Nephron progenitor cell (in vitro differentiated cells): Measurements from ENCODE around the gene AK3.
A peak's percentile ranks its signal among the peaks of the same experiment; 100 is the strongest.

Experiments used
- DNase-seq: peaks from one replicate; pipeline ENCODE4 v3.0.0; 2021
- H3K27ac Mint-ChIP-seq: 2 replicates; pipeline ENCODE4 v1.8.0; 2021; ENCODE audit warnings: mild to moderate bottlenecking, moderate library complexity, mixed read lengths
- H3K27me3 Mint-ChIP-seq: 2 replicates; pipeline ENCODE4 v1.8.0; 2021; ENCODE audit warnings: mild to moderate bottlenecking, low read depth, mixed read lengths; ENCODE audit not compliant: poor library complexity
- H3K36me3 Mint-ChIP-seq: 2 replicates; pipeline ENCODE4 v1.8.0; 2021; ENCODE audit warnings: low read depth, mixed read lengths
- H3K4me1 Mint-ChIP-seq: 2 replicates; pipeline ENCODE4 v1.8.0; 2021; ENCODE audit warnings: mixed read lengths
- H3K4me3 Mint-ChIP-seq: 2 replicates; pipeline ENCODE4 v1.8.0; 2021; ENCODE audit warnings: mild to moderate bottlenecking, moderate library complexity, mixed read lengths
- H3K9me3 Mint-ChIP-seq: 2 replicates; pipeline ENCODE4 v1.8.0; 2021; ENCODE audit warnings: mild to moderate bottlenecking, moderate library complexity, mixed read lengths
- TF ChIP-seq, protein P1 (sequence below): fragments of 200-600 bp; sonication (generic); IDR thresholded peaks from 2 replicates; pipeline ENCODE4 v1.5.0; 2021; ENCODE audit warnings: antibody characterized with exemption

The AK3 gene

DNA sequence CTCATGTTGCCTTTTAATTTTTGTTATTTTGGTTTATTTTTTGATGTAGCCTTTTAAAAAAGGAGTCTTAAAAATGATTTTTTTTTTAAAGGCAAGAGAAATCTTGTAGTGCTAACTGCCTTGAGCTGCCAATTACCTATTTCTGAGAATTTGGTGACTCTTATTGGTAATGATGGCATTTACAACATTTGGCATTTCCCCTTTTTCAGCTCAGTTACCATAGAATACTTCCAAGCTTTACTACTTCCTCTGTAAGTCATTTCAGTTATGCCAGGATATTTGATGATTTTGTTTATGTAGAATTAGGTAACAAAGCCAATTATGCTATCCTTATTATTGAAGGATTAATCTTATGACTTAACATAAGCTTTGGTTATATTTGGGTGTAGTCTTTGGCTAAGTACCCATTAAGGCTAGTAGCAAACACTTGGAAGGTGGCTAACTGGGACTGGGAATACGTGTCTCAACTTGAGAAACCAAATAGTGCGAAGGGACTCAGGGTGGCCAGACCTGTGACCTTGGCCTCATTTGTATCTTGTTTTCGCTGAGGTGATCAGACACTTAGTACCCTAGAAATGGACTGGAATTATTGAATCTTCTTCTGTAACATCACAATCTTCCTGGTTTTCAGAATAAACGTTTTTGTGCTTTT, 33.9 kb downstream of the AK3 start:
- Mint-ChIP-seq H3K9me3 (no peaks in the 10 kb centered on the region), H3K4me3 (no peak overlapping the region), H3K4me1 (no peaks in the 10 kb centered on the region), H3K36me3 (peaks cover 37% of the 10 kb centered on the region), H3K27ac (peak overlapping the region; percentile 79), H3K27me3 (no peaks in the 10 kb centered on the region)
- TF ChIP-seq, protein P1, sequence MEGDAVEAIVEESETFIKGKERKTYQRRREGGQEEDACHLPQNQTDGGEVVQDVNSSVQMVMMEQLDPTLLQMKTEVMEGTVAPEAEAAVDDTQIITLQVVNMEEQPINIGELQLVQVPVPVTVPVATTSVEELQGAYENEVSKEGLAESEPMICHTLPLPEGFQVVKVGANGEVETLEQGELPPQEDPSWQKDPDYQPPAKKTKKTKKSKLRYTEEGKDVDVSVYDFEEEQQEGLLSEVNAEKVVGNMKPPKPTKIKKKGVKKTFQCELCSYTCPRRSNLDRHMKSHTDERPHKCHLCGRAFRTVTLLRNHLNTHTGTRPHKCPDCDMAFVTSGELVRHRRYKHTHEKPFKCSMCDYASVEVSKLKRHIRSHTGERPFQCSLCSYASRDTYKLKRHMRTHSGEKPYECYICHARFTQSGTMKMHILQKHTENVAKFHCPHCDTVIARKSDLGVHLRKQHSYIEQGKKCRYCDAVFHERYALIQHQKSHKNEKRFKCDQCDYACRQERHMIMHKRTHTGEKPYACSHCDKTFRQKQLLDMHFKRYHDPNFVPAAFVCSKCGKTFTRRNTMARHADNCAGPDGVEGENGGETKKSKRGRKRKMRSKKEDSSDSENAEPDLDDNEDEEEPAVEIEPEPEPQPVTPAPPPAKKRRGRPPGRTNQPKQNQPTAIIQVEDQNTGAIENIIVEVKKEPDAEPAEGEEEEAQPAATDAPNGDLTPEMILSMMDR = no peak
- DNase-seq = no peak

DNA sequence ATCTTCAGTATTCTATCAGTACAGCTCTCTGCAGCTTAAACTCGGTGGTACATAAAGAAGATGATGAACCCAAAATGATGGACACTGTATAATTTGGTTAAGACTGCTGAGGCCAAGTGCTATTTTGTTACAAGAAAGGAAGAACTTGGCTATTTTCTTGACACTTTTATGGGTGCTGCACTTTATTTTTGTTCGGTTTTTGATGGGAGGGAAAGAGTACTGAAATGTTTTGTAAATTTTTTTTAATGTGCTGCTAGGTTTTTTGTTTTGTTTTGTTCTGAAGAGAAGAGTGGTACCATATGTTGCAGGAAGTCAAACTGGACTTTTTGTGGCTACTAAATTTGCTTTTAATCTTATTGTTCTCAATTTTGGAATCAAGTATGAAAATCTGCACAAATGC, 35.0 kb downstream of the AK3 start:
- Mint-ChIP-seq H3K9me3 (no peaks in the 10 kb centered on the region), H3K27ac (peak overlapping the region; percentile 17), H3K4me1 (no peaks in the 10 kb centered on the region), H3K4me3 (no peak overlapping the region), H3K36me3 (peaks cover 37% of the 10 kb centered on the region), H3K27me3 (no peaks in the 10 kb centered on the region)
- TF ChIP-seq, protein P1 = no peak
- no peak for DNase-seq

DNA sequence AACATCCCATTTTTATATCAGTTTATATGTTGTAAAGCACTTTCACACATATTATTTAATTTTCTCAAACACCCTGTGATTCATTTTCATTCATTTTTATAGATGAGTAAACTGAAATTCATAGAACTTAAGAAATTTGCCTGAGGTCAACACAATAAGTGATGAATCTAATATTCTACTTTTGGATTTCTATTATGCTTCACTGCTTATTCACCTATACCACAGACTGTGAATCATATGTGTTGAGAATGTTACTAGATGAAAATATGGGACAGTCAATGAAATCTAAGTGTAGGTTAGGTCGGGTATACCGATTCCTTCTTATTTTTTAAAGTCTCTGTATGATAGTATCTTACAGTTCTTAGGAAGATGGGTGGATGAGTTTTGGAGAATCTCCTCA, 36.9 kb downstream of the AK3 start:
- Mint-ChIP-seq H3K9me3 (no peaks in the 10 kb centered on the region), H3K4me1 (no peaks in the 10 kb centered on the region), H3K27me3 (no peaks in the 10 kb centered on the region), H3K27ac (no peak overlapping the region), H3K4me3 (no peak overlapping the region), H3K36me3 (peaks cover 37% of the 10 kb centered on the region)
- TF ChIP-seq, protein P1 = no peak
- no peak for DNase-seq

DNA sequence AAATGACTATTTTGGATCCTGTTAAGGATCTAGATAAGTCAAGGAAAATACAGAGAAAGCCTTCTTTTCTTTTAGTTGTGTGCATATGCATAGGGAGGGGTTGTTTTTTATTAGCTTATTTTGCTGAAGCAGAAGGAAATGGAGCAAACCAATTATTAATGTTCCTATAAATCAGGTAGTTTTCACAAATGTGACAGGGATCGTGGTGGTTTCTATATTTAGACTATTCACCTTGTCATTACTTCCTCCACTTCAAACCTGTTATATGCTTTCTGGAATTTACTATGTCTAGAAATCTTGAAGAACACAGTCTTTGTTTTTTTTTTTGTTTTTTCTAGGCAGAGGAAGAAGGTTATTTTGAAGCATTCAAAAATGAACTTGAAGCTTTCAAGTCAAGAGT, 39.5 kb downstream of the AK3 start:
- no peak overlapping the region for H3K27ac Mint-ChIP-seq
- H3K9me3 Mint-ChIP-seq = no peaks in the 10 kb centered on the region
- TF ChIP-seq, protein P1 = no peak
- H3K36me3 Mint-ChIP-seq = peaks cover 39% of the 10 kb centered on the region
- no peak for DNase-seq
- H3K4me3 Mint-ChIP-seq = no peak overlapping the region
- no peaks in the 10 kb centered on the region for H3K27me3 Mint-ChIP-seq
- no peaks in the 10 kb centered on the region for H3K4me1 Mint-ChIP-seq

DNA sequence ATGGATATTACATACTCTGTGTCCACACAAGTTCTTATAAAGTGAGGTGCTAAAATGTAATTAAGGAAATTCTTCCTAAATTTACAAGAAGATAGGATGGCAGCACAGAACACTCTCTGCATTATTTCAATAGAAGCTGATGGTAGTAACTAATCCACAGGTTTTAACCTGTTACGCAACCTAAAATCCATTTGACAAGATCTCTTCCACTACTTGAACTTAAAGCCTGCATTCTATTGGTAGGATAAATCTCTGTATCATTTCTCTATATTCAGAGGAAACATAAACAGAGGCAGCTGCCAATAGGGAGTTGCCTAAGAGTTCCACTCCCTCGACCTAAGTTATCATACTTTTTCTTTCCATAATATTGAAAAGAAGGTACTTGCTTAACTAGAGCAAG, 40.1 kb downstream of the AK3 start:
- Mint-ChIP-seq H3K27me3 (no peaks in the 10 kb centered on the region), H3K27ac (no peak overlapping the region), H3K4me1 (no peaks in the 10 kb centered on the region), H3K9me3 (no peaks in the 10 kb centered on the region), H3K4me3 (no peak overlapping the region), H3K36me3 (peaks cover 36% of the 10 kb centered on the region)
- TF ChIP-seq, protein P1 = no peak
- no peak for DNase-seq

DNA sequence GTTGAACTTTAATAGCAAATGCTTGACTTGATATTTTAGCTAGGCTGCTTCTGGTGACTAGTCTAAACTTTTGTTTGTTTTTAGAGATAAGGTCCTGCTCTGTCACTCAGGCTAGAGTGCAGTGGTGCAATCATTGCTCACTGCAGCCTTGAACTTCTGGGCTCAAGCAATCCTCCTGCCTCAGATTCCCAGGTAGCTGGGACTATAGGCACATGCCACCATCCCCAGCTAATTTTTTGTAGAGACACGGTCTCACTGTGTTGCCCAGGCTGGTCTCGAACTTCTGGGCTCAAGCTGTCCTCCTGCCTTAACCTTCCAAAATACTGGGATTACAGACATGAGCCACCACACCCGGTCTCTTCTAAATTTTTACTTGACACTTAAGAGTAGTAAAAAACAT, 40.9 kb downstream of the AK3 start:
- peaks cover 38% of the 10 kb centered on the region for H3K36me3 Mint-ChIP-seq
- H3K4me3 Mint-ChIP-seq = no peak overlapping the region
- no peaks in the 10 kb centered on the region for H3K4me1 Mint-ChIP-seq
- DNase-seq = no peak
- no peaks in the 10 kb centered on the region for H3K27me3 Mint-ChIP-seq
- no peak overlapping the region for H3K27ac Mint-ChIP-seq
- no peaks in the 10 kb centered on the region for H3K9me3 Mint-ChIP-seq
- TF ChIP-seq, protein P1 = no peak
